ACC112 (cell line): ENCODE data around the gene SP2.

ENCODE experiments used
- H2AFZ ChIP-seq: fragments of 200-600 bp; sonication (generic); one replicate; pipeline ENCODE4 v1.6.0; 2017; ENCODE audit warnings: antibody characterized with exemption, low read length; ENCODE audit not compliant: unreplicated experiment
- H3K27ac ChIP-seq: fragments of 200-600 bp; sonication (generic); 2 replicates; pipeline ENCODE4 v1.5.1; 2014; ENCODE audit warnings: low read depth, mild to moderate bottlenecking, antibody characterized with exemption, low read length, moderate library complexity
- H3K27me3 ChIP-seq: fragments of 200-600 bp; sonication (generic); 2 replicates; pipeline ENCODE4 v1.6.1; 2014; ENCODE audit warnings: mild to moderate bottlenecking, antibody characterized with exemption, low read length, moderate library complexity, mixed read lengths; ENCODE audit not compliant: insufficient read depth
- H3K36me3 ChIP-seq: fragments of 200-600 bp; sonication (generic); 2 replicates; pipeline ENCODE4 v1.6.1; 2016; ENCODE audit warnings: mild to moderate bottlenecking, antibody characterized with exemption, low read length, moderate library complexity, mixed read lengths; ENCODE audit not compliant: insufficient read depth
- H3K4me1 ChIP-seq: fragments of 200-600 bp; sonication (generic); one replicate; pipeline ENCODE4 v1.6.1; 2016; ENCODE audit warnings: low read length, mixed read lengths; ENCODE audit not compliant: insufficient read depth, unreplicated experiment, control insufficient read depth
- H3K4me3 ChIP-seq: fragments of 200-600 bp; sonication (generic); 2 replicates; pipeline ENCODE4 v1.5.1; 2014; ENCODE audit warnings: mild to moderate bottlenecking, low read depth, low read length
- H3K79me2 ChIP-seq: fragments of 200-600 bp; sonication (generic); one replicate; pipeline ENCODE4 v1.6.0; 2016; ENCODE audit warnings: low read length; ENCODE audit not compliant: control insufficient read depth, unreplicated experiment, insufficient read depth

Gene SP2

GRCh38 chr17:47967607-47968252 is 71.7 kb downstream of the SP2 start:
- no peaks in the 10 kb centered on the region for H3K27me3 ChIP-seq
- no peak overlapping the region for H2AFZ ChIP-seq
- peak overlapping the region; percentile 72 for H3K27ac ChIP-seq
- H3K79me2 ChIP-seq: peaks cover 15% of the 10 kb centered on the region
- H3K4me1 ChIP-seq: peaks cover 26% of the 10 kb centered on the region
- no peak overlapping the region for H3K4me3 ChIP-seq
- no peaks in the 10 kb centered on the region for H3K36me3 ChIP-seq

GRCh38 chr17:47968836-47969235 is 72.8 kb downstream of the SP2 start:
- Histone ChIP-seq H3K36me3 (no peaks in the 10 kb centered on the region), H3K79me2 (peaks cover 16% of the 10 kb centered on the region), H3K4me1 (peaks cover 26% of the 10 kb centered on the region), H3K27ac (no peak overlapping the region), H3K4me3 (no peak overlapping the region), H2AFZ (no peak overlapping the region), H3K27me3 (no peaks in the 10 kb centered on the region)

GRCh38 chr17:47969930-47970724 is 74.1 kb downstream of the SP2 start:
- Histone ChIP-seq H3K27ac (no peak overlapping the region), H3K79me2 (peaks cover 16% of the 10 kb centered on the region), H3K4me3 (peak overlapping the region; percentile 61), H2AFZ (peak overlapping the region; percentile 78), H3K4me1 (peaks cover 26% of the 10 kb centered on the region), H3K36me3 (no peaks in the 10 kb centered on the region), H3K27me3 (no peaks in the 10 kb centered on the region)

GRCh38 chr17:47970725-47971499 is 74.9 kb downstream of the SP2 start, which contains the start of gene CDK5RAP3:
Gene CDK5RAP3 (plus strand): TSS chr17:47971113. CDS start chr17:47971147, 34 bp downstream.
- H2AFZ ChIP-seq: peak within 1 kb of the TSS; percentile 88
- peaks cover 26% of the 10 kb centered on the region for H3K4me1 ChIP-seq
- H3K36me3 ChIP-seq: no peaks in the 10 kb centered on the region
- H3K79me2 ChIP-seq: peaks cover 16% of the 10 kb centered on the region
- H3K27ac ChIP-seq: peak within 1 kb of the TSS; percentile 46
- no peaks in the 10 kb centered on the region for H3K27me3 ChIP-seq
- peak within 1 kb of the TSS; percentile 99 for H3K4me3 ChIP-seq

GRCh38 chr17:47973541-47973940 is 77.5 kb downstream of the SP2 start:
- H2AFZ ChIP-seq: no peak overlapping the region
- H3K79me2 ChIP-seq: peaks cover 16% of the 10 kb centered on the region
- peaks cover 12% of the 10 kb centered on the region for H3K4me1 ChIP-seq
- no peaks in the 10 kb centered on the region for H3K27me3 ChIP-seq
- H3K36me3 ChIP-seq: 0 out of 2 replicates have a peak, but pooled peaks cover under 1% of the 10 kb centered on the region
- H3K27ac ChIP-seq: no peak overlapping the region
- H3K4me3 ChIP-seq: no peak overlapping the region

- no peak overlapping the region for H3K4me3 ChIP-seq
- H3K27ac ChIP-seq: no peak overlapping the region
- peaks cover 16% of the 10 kb centered on the region for H3K79me2 ChIP-seq
- 0 out of 2 replicates have a peak, but pooled peaks cover 8% of the 10 kb centered on the region for H3K36me3 ChIP-seq
- no peaks in the 10 kb centered on the region for H3K27me3 ChIP-seq
- no peak overlapping the region for H2AFZ ChIP-seq
- peaks cover 10% of the 10 kb centered on the region for H3K4me1 ChIP-seq
Measured at GRCh38 chr17:47975189-47975822, 79.3 kb downstream of the SP2 start.

DNA sequence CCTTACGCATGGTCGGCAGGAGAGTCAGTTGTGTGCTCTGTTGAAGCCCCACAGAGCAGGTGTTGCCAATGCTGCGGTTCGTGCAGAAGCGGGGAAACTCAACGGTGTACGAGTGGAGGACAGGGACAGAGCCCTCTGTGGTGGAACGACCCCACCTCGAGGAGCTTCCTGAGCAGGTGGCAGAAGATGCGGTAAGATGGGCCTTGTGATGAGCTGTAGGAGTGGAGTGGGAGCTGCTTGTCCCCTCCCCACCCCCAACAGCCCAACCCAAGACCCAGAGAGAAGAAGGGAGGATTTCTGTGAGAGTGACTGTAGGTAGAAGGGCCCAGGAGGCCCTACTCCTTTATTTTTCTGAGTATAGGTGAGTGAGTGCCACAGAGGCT is 79.8 kb downstream of the SP2 start:
- Histone ChIP-seq H3K27ac (no peak overlapping the region), H3K4me3 (no peak overlapping the region), H3K79me2 (peaks cover 16% of the 10 kb centered on the region), H2AFZ (no peak overlapping the region), H3K27me3 (no peaks in the 10 kb centered on the region), H3K36me3 (0 out of 2 replicates have a peak, but pooled peaks cover 8% of the 10 kb centered on the region), H3K4me1 (peaks cover 10% of the 10 kb centered on the region)

DNA sequence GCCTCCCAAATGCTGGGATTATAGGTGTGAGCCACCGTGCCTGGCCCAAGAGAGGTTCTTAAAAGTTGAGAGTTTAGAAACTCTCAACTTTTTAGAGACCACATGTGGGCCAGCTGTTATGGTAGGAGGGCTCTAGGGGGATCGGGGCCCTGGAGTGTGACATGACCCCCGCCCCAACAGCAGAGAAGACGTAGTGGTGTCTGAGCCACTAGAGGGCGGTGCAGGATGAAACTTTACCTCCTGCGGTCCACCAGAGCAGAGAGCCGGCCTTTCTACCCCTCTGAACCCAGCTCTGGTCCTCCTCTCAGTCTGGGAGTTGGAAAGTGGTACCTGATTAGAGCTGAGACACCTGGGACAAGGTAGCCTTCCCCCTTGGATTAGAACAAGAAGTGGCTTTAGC is 82.3 kb downstream of the SP2 start:
- H3K27ac ChIP-seq: no peak overlapping the region
- no peak overlapping the region for H2AFZ ChIP-seq

More for the DNA sequence above, 82.3 kb downstream of the SP2 start:
- 0 out of 2 replicates have a peak, but pooled peaks cover 8% of the 10 kb centered on the region for H3K36me3 ChIP-seq
- no peaks in the 10 kb centered on the region for H3K4me1 ChIP-seq
- H3K27me3 ChIP-seq: no peaks in the 10 kb centered on the region
- no peak overlapping the region for H3K4me3 ChIP-seq
- no peaks in the 10 kb centered on the region for H3K79me2 ChIP-seq
